Measurements from ENCODE around the gene KIAA2012.

Gene KIAA2012

DNA sequence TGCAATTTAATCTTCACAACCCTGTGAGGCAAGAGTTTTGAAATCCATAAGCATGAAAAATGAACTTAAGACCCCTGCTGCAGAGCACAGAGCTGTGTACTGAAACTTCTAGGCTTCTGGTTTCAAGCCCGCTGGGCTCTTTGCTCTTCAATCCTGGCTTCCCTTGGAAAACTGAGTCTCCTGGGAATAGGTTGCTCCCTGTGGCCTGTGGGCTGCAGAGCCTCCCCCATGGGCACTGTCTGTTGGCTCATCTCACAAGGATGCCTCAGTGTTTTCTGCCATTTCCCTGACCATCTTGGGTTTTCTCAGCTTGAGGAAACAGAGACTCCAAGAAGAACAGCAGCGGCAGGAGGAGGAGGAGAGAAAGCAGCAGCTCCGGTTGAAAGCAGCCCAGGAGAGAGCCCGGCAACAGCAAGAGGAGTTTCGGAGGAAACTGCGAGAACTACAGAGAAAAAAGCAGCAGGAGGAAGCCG, 120.9 kb downstream of the KIAA2012 start:
- Histone ChIP-seq H3K36me3 (replicated peaks; ENCODE audit: insufficient read depth, low read length) (no peaks in the 10 kb centered on the region), H2AFZ (ENCODE audit: low read length) (no peak overlapping the region), H3K4me3 (ENCODE audit: low read length) (no peak overlapping the region), H4K20me1 (ENCODE audit: insufficient read depth, low read length) (no peaks in the 10 kb centered on the region), H3K9ac (ENCODE audit: low read length) (no peak overlapping the region), H3F3A (ENCODE audit: insufficient read depth, low read length) (no peaks in the 10 kb centered on the region), H3K4me1 (ENCODE audit: low read length) (no peaks in the 10 kb centered on the region), H3K27ac (ENCODE audit: low read length) (no peak overlapping the region), H3K79me2 (ENCODE audit: low read length) (no peaks in the 10 kb centered on the region), H3K4me2 (ENCODE audit: low read depth, low read length) (no peak overlapping the region), H3K9me2 (replicated peaks; ENCODE audit: insufficient read depth, low read length) (no peaks in the 10 kb centered on the region), H3K9me3 (replicated peaks; ENCODE audit: insufficient read depth, low read length) (no peaks in the 10 kb centered on the region), H3K27me3 (replicated peaks; ENCODE audit: insufficient read depth, low read length) (no peaks in the 10 kb centered on the region)
- TF ChIP-seq EZH2 (optimal IDR thresholded peaks at IDR 0.05; ENCODE audit: low read depth, low read length) = no peak
- TF ChIP-seq, protein P1, sequence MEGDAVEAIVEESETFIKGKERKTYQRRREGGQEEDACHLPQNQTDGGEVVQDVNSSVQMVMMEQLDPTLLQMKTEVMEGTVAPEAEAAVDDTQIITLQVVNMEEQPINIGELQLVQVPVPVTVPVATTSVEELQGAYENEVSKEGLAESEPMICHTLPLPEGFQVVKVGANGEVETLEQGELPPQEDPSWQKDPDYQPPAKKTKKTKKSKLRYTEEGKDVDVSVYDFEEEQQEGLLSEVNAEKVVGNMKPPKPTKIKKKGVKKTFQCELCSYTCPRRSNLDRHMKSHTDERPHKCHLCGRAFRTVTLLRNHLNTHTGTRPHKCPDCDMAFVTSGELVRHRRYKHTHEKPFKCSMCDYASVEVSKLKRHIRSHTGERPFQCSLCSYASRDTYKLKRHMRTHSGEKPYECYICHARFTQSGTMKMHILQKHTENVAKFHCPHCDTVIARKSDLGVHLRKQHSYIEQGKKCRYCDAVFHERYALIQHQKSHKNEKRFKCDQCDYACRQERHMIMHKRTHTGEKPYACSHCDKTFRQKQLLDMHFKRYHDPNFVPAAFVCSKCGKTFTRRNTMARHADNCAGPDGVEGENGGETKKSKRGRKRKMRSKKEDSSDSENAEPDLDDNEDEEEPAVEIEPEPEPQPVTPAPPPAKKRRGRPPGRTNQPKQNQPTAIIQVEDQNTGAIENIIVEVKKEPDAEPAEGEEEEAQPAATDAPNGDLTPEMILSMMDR (IDR thresholded peaks at IDR 0.05; ENCODE audit: low read length) = no peak
- no peak for TF ChIP-seq EZH2phosphoT487 (IDR thresholded peaks at IDR 0.05; ENCODE audit: low read length)
- no peak for DNase-seq

DNA sequence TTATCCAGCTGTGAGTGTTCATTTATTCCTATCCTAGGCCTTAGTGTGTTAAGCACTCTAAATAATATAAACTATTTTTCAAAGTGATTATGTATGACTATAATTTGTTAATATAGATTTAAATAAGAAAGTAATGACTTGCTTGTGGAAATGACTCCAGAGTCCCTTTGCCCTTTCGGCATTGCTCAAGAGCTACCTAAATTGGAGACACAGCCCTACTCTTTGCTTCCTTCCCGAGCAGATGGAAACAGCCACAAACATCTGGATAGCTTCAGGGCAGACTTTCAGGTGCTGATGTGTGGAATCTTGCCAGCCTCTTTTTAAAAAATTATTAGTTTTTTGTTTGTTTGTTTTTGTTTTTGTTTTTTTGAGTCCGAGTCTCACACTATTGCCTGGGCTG, 121.4 kb downstream of the KIAA2012 start:
- H3K4me2 ChIP-seq (ENCODE audit: low read depth, low read length) = no peak overlapping the region
- H3K9me3 ChIP-seq (replicated peaks; ENCODE audit: insufficient read depth, low read length) = no peaks in the 10 kb centered on the region
- H3K27ac ChIP-seq (ENCODE audit: low read length) = no peak overlapping the region
- H4K20me1 ChIP-seq (ENCODE audit: insufficient read depth, low read length) = no peaks in the 10 kb centered on the region
- no peak overlapping the region for H2AFZ ChIP-seq (ENCODE audit: low read length)
- H3K9ac ChIP-seq (ENCODE audit: low read length) = no peak overlapping the region
- no peaks in the 10 kb centered on the region for H3K36me3 ChIP-seq (replicated peaks; ENCODE audit: insufficient read depth, low read length)
- H3F3A ChIP-seq (ENCODE audit: insufficient read depth, low read length) = no peaks in the 10 kb centered on the region
- H3K9me2 ChIP-seq (replicated peaks; ENCODE audit: insufficient read depth, low read length) = no peaks in the 10 kb centered on the region
- H3K79me2 ChIP-seq (ENCODE audit: low read length) = no peaks in the 10 kb centered on the region
- TF ChIP-seq, protein P1 (IDR thresholded peaks at IDR 0.05; ENCODE audit: low read length) = no peak
- TF ChIP-seq EZH2phosphoT487 (IDR thresholded peaks at IDR 0.05; ENCODE audit: low read length) (no peak), EZH2 (optimal IDR thresholded peaks at IDR 0.05; ENCODE audit: low read depth, low read length) (no peak)
- DNase-seq = no peak
- no peaks in the 10 kb centered on the region for H3K4me1 ChIP-seq (ENCODE audit: low read length)
- no peak overlapping the region for H3K4me3 ChIP-seq (ENCODE audit: low read length)
- no peaks in the 10 kb centered on the region for H3K27me3 ChIP-seq (replicated peaks; ENCODE audit: insufficient read depth, low read length)

DNA sequence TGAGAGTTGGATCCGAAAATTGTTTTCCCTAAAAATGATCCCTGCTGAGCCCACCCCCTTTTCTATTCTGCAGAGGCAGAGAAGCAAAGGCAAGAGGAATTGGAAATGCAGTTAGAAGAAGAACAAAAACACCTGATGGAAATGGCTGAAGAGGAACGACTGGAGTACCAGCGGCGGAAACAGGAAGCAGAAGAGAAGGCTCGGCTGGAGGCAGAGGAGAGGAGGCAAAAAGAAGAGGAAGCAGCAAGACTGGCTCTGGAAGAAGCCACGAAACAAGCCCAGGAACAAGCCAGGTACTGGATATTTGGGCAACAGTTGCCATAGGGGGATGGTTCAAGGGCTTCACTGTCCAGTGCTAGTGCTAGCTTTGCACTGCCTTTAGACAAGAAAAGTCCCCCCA, 123.7 kb downstream of the KIAA2012 start:
- no peaks in the 10 kb centered on the region for H3K79me2 ChIP-seq (ENCODE audit: low read length)
- H3F3A ChIP-seq (ENCODE audit: insufficient read depth, low read length) = no peaks in the 10 kb centered on the region
- no peak overlapping the region for H3K4me2 ChIP-seq (ENCODE audit: low read depth, low read length)
- no peaks in the 10 kb centered on the region for H3K27me3 ChIP-seq (replicated peaks; ENCODE audit: insufficient read depth, low read length)
- H3K9ac ChIP-seq (ENCODE audit: low read length) = no peak overlapping the region
- H2AFZ ChIP-seq (ENCODE audit: low read length) = no peak overlapping the region
- H3K9me2 ChIP-seq (replicated peaks; ENCODE audit: insufficient read depth, low read length) = no peaks in the 10 kb centered on the region
- H3K4me1 ChIP-seq (ENCODE audit: low read length) = no peaks in the 10 kb centered on the region
- H3K4me3 ChIP-seq (ENCODE audit: low read length) = no peak overlapping the region
- H3K27ac ChIP-seq (ENCODE audit: low read length) = no peak overlapping the region
- TF ChIP-seq EZH2phosphoT487 (IDR thresholded peaks at IDR 0.05; ENCODE audit: low read length) (no peak), EZH2 (optimal IDR thresholded peaks at IDR 0.05; ENCODE audit: low read depth, low read length) (no peak)
- TF ChIP-seq, protein P1 (IDR thresholded peaks at IDR 0.05; ENCODE audit: low read length) = no peak
- no peaks in the 10 kb centered on the region for H3K9me3 ChIP-seq (replicated peaks; ENCODE audit: insufficient read depth, low read length)
- no peak for DNase-seq
- no peaks in the 10 kb centered on the region for H4K20me1 ChIP-seq (ENCODE audit: insufficient read depth, low read length)
- no peaks in the 10 kb centered on the region for H3K36me3 ChIP-seq (replicated peaks; ENCODE audit: insufficient read depth, low read length)
